ENCODE results near the gene UBE2H.
A peak's percentile ranks its signal among the peaks of the same experiment; 100 is the strongest.
"Not testable (repeated sequence)": the region's sequence is repeated elsewhere in the genome, so short reads cannot be mapped to it uniquely, and the experiment has no call there.

The UBE2H gene

GRCh38 chr7:129804890-129805719 is 147.7 kb downstream of the UBE2H start:
- DNase-seq, result no peak

- DNase-seq, result no peak
Observed at GRCh38 chr7:129804111-129804889, 148.5 kb downstream of the UBE2H start.

DNA sequence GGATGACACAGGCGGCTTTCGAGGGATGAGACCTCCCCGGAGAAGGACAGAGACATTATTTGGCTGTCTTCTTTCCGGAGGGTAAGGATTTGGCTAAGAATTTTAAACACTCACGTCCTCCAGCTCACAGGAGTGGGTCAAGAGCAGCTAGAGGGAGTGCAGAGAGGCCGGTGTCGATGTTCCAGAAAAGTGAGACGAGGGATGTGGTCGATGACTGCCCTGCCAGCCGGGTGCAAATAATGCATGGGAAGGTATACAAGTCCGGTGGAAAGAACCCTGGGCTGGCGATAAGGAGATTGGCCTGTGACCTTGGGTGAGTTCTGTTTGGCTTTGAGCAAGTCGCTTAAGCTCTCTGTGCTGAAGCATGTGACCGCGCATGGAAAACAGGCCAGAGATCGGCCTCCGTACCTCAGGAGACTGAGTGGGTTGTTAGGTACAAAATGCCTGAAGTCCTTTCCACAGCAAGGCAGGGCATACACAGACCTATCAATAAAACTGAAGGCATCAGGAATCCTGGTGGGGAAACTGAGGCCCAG is 149.1 kb downstream of the UBE2H start:
- no peak for DNase-seq

DNA sequence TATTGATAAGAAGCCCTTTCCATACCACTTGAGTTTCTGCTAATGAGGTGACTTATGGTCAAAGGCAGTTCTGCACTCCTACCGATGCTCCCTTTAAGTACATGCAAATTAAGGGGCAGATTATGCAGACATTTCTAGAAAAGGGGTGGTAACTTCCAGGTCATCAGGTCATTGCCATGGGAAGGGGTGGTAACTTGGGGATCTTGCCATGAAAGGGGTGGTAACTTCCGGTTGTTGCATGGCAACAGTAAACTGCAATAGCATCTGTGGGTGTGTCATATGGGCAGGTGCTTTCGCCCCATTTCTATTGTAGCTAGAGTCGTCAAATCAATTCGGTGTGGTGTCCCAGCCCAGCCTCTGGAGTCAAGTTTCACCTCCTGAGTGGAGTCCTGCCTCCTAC is 150.9 kb downstream of the UBE2H start:
- DNase-seq, result no peak

GRCh38 chr7:129800901-129801300 is 151.9 kb downstream of the UBE2H start:
- DNase-seq, result no peak

DNA sequence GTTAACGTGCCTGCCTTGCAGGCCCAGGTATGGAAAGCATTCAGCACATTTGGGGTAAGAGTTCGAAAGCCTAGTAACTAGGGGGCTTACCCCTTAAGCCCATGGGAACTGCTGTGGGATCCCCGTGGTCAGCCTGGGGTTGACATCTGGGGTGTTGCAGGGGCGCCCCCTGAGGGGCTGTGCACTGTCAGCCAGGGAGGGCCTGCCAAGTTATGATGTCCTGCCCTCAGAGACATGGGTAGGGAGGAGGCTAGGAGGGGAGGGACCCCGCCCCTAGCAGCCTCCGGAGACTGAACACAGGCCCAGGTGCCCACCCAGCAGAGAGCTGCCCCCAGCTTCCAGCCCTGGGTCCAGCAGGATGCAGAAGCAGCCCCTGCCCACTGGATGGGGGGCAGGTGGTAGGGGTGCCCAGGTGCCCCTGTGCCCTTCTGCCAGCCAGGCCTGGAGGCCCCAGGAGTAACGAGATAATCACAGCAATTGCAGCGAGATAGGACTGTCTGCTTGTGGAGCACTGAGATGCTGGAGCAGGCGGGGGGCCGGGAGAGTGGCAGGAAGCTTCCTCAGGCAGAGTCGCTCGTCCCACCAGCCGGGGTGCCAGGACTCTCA is 153.3 kb downstream of the UBE2H start:
- DNase-seq, result no peak

DNA sequence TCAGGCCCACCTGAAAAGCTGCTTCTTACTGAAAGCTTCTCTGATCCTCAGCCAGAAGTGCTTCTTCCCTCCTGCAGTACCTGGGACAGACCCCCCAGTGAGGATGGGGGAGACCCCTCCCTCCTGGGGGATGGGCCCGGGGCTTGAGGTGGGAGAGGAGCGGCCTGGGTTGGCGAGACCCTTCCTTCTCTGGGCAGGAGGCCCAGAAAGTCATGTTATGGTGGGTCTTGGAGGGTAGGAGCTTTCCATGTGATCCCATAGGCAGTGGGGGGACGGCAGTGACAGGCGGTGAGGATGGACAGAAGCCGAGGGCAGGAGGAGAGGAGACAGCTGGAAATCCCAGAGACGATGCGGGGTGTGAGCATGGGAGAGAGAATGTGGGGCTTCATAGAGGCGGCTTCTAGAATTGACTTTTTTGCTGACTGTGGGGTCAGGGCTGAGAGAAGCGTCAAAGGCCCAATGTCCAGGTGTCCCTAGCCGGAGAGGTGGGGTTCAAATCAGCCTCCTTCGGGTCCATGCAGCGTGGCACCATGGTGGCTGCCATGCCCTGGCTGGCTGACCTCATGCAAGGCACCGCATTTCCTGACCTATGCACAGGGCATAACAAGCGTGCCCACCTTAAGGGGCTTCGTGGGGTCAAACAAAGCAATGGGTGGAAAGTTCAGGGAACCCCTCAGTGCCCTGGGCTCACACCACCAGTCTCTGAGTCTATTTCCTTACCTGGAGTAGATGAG is 154.0 kb downstream of the UBE2H start:
- no peak for DNase-seq

DNA sequence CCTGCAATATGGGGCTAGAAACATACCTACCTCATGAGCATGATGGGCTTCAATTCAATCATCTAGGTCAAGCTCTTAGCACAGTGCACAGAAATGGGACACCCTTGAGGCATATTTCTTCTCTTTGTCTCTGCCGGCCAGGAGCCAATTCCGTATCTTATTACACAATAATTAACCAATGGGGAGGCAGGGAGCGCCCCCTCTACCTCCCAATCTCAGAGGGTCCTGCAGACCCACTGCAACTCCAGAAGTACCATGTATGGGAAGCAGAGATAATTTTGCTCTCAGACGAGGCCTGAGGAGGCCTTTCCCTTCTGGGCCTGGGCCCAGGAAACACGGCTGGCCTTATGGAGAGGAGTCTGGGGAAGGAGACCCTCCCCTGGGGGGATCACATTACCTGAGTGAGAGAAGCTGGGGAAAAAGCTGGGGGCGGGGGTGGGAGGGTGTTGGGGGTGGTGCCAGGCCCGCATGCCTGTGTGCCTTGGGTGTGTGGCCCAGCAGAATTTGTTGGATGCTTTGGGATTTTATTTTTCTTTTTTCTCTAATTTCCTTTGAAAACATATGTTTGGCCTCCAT is 155.5 kb downstream of the UBE2H start:
- peak; percentile 81 for DNase-seq

DNA sequence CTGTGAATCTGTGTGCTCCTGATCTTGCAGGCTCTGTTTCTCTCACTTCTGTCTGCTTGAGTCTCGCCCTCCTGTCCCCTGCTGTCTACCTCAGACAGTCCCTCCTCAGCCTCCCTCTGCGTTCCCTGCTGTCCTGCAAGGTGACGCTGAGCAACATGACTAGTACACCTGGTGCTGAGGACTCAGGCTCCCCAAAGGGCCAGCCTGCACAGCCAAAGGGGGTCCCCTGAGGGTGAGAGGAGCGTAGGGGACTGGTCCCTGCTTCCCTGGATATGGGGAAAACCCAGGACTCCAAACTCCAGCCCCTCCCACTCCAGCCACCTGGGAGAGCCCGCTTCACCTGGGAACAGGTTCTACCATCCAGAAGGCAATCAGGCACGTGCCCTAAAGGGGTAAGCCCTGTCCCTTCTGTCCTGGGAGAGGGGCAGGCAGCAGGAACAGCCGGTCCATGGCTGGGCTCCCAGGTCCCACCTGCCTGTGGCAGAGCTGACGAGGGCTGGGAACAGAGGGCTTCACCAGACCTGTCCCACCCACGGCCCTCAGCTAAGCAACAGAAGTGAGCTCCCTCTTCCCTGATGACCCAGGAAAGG is 156.5 kb downstream of the UBE2H start:
- no peak for DNase-seq

GRCh38 chr7:129794461-129794860 is 158.3 kb downstream of the UBE2H start:
- DNase-seq, result not testable (repeated sequence)

DNA sequence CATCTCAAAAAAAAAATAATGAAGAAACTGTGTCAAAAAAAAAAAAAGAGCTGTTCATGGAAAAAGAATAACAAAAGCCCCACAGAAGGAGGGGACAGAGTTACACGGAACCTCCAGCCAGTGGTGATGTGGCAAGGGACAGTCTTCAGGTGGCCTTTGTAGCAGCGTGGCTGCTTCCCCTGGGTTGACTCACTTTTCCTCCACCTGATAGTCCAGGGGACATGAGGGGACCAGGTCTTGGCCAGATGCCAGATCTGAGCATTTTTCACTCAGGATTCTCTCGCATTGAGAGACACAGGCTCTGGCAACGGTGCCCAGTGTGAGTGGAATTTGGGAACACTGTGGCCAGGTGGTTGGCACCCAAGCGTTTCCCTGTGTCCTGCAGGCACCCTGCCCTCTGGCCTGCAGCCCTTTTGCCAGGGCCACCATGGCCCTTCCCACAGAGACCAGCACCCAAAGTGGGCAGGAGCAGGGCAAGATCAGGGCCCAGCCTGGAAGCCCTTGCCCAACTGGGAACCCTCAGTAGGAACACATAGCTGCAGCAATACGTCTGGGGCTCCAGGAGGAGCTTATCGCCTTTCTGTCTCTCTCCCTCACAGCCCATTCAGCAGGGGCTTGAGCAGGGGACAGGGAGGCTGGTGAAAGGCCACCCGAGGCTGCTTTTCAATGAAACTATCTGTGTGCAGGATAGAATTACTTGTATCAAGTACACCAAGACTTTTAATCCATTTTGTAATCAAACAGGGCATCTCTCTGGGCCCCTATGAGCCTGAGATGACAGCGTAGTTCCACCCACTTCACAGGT is 159.1 kb downstream of the UBE2H start:
- no peak for DNase-seq

GRCh38 chr7:129792721-129793120 is 160.0 kb downstream of the UBE2H start:
- DNase-seq, result no peak

- DNase-seq, result no peak
Observed at GRCh38 chr7:129790136-129790535, 162.6 kb downstream of the UBE2H start.

DNA sequence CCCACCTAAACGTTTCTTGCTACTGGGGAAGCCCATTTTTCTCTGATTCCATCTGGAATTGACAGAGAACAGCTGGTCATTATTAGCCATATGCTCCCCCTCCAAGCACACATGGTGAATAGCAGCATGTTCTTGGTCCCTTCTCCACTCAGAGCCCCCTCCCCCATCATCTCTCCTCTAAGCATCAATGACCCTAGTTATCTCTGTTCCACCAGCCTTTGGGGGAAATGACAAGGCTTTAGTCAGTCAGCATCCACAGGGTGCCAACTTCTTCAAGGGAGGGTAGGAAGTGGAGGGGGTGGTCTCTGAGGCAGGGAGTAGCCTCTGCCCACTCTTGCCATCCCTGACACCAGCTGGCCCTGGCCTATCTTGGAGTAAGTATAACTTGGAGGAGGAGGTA is 163.1 kb downstream of the UBE2H start:
- DNase-seq, result no peak

DNA sequence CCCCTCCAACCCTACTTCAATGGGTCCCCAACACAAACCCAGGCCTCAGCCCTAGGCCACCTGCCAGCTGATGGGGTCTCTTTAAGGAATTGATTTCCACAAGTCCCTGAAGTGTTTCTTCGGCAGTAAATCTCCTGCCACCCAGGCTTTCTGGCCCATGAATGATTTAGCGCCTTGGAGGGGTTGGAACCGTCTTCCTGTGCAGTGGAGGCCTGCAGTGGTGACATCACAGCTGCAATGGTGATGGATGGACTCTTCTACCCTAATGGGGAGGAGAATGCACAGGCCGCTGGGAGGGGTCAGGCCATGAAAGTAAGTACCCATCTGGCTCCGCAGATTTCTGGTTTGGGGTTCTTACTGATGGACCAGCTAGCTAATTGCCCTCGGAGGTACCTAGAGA is 163.8 kb downstream of the UBE2H start:
- DNase-seq, result no peak

DNA sequence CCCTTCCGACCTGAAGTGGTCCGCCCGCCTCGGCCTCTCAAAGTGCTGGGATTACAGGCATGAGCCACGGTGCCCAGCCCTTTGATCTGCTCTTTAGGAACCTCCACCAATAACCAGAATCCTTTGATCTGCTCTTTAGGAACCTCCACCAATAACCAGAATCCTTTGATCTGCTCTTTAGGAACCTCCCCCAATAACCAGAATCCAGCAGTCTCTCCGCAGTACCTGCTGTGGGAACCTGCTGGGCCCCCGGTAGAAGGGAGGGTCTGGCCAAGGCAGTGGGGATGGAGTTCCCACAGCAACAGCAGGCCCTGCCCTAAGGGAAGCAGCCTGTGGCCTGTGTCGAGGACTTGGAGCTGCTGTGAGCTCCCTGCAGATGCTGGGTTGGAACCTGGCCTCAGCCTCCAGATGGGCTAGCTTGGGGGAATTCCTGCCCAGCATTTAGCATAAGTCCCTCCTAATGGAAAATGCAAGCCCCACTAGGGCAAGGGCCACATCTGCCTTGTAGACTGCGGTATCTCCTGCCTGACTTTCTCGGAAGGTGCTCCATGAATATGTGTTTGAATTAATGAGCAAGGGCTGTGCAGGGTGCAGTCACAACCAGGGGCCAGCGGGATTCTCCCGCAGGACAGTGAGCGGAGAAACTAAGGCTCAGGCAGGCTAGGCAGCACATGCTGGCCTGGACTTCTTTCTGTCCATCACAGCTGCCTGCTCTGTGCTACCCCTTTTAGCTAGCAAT is 165.8 kb downstream of the UBE2H start:
- DNase-seq, result no peak

- DNase-seq, result no peak
Observed at GRCh38 chr7:129785685-129786514, 166.9 kb downstream of the UBE2H start.

DNA sequence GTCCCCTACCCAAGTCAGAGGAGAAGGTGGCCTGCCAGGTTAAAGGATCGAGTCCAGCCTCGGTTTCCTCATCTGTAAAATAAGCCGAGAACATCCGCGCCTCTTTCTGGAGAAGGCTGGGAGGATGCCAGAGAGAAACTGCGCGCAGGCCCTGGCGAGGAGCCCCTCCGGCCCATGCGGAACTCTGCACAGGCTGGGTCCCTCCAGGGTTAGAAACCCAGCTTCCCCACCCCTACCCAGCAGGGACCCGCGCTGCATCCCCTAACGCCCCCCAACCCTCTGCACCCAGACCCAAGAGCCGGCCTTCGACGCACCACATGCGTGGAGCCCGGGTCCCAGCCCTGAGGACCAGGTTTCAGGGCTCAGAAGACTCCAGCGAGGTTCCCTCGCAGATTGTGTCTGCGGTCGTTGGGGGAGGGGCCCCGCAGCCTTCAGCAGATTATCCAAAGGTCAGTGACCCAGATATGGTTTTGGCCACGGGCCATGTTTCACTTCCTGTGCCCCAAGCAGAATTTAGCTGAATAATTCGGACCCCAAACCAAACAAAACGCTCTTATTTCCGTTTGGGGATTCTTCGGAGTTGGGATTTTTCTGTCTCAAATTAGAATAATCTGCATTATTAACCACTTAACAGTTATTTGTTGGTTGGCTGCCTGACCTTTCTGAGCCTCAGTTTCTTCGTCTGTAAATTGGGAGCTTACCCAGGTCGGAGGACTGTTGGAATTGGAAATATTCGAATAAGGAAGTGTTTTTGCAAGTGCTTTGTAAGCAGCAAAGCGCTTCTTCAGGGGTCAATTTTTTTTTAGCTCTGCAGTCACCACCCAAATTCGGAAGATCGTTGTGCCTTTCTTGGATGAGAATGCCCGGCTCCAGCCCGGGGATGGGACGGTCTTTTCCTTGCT is 167.7 kb downstream of the UBE2H start:
- DNase-seq, result no peak

DNA sequence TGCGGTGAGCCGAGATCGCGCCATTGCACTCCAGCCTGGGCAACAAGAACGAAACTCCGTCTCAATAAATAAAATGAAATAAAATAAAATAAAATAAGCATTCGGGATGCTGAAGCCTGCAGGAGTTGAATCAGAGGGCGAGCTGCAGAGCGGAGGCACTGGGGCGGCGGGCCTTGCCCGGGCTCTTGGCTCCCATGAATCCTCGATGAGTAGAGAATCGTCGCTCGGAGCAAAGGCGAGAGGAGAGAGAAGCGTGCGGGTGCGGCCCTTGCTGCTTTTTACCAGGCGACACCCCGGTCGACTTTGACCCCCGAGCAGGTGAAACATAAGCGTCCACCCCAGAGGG is 168.3 kb downstream of the UBE2H start:
- DNase-seq, result no peak
